K562 (cell line): ENCODE measurements around the gene NPHP3.

ENCODE experiments used
- EP400 ChIP-seq: fragments of 450-650 bp; IDR thresholded peaks from 2 replicates; pipeline ENCODE4 v1.6.1; 2017; ENCODE audit warnings: antibody characterized with exemption, mild to moderate bottlenecking, moderate library complexity
- NR2C2 ChIP-seq, 2 experiments: fragments of 200-800 bp in 1 of 2; sonication (Bioruptor generic) in 1 of 2; sonication (generic) in 1 of 2; formaldehyde crosslinking in 1 of 2; IDR thresholded peaks; 2 replicates each; pipeline versions ENCODE4 v1.6.1 to v1.8.0; 2016 to 2022; ENCODE audit warnings: mild to moderate bottlenecking in 1 of 2, missing compliant biosample characterization in 1 of 2, missing genetic modification characterization in 1 of 2, missing genetic modification reagents in 1 of 2
- SMARCA4 ChIP-seq: fragments of 450-650 bp; IDR thresholded peaks from 2 replicates; pipeline ENCODE4 v1.6.1; 2016
- ZSCAN29 ChIP-seq: fragments of 450-650 bp; IDR thresholded peaks from 2 replicates; pipeline ENCODE4 v1.6.1; 2017
- TF ChIP-seq, protein P1 (sequence below): fragments of 250-450 bp; sonication (Bioruptor Pico); IDR thresholded peaks from 2 replicates; pipeline ENCODE4 v1.9.0; 2021; ENCODE audit warnings: mild to moderate bottlenecking, inconsistent platforms
- TF ChIP-seq, protein P2 (sequence below), 3 experiments: IDR thresholded peaks in 2 of 3; conservative IDR thresholded peaks in 1 of 3; 2 replicates each; pipeline ENCODE4 v1.5.1; 2011 to 2012; ENCODE audit warnings: low read length in 3 of 3, mild to moderate bottlenecking in 3 of 3, control low read depth in 2 of 3, improper control_type of control experiment in 1 of 3, inconsistent platforms in 1 of 3, low read depth in 1 of 3, mixed read lengths in 1 of 3, moderate library complexity in 1 of 3; ENCODE audit not compliant: insufficient read depth in 2 of 3
- TF ChIP-seq, protein P3 (sequence below): sonication (generic); formaldehyde crosslinking; IDR thresholded peaks from 2 replicates; pipeline ENCODE4 v1.9.0; 2022; ENCODE audit warnings: mild to moderate bottlenecking, missing genetic modification reagents
- TF ChIP-seq, protein P4 (sequence below): fragments of 450-650 bp; IDR thresholded peaks from 2 replicates; pipeline ENCODE4 v1.7.1; 2018; ENCODE audit warnings: mild to moderate bottlenecking, low read depth; ENCODE audit not compliant: partially characterized antibody

DNA sequence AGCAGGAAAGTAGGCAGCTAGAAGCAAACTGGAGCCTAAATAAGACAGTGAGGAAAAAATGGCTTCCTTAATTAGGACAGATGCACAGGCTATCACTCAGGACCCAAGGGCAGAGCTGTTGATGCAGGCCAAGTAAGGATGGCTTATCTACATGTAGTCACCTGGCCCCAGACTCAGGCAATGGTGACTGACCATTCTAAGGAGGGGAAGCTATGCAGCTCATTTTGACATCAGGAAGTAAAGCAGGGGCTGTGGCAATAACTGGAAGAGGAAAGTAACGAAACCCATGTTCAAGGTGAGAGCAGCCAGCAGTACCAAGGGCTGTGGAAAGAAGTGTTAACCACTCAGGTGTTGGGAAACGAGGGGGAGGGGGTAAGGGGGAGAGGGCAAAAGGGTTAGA is 78.8 kb downstream of the NPHP3 start:
- TF ChIP-seq ZSCAN29: no peak
- no peak for TF ChIP-seq EP400
- TF ChIP-seq, protein P1, sequence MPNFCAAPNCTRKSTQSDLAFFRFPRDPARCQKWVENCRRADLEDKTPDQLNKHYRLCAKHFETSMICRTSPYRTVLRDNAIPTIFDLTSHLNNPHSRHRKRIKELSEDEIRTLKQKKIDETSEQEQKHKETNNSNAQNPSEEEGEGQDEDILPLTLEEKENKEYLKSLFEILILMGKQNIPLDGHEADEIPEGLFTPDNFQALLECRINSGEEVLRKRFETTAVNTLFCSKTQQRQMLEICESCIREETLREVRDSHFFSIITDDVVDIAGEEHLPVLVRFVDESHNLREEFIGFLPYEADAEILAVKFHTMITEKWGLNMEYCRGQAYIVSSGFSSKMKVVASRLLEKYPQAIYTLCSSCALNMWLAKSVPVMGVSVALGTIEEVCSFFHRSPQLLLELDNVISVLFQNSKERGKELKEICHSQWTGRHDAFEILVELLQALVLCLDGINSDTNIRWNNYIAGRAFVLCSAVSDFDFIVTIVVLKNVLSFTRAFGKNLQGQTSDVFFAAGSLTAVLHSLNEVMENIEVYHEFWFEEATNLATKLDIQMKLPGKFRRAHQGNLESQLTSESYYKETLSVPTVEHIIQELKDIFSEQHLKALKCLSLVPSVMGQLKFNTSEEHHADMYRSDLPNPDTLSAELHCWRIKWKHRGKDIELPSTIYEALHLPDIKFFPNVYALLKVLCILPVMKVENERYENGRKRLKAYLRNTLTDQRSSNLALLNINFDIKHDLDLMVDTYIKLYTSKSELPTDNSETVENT (CRISPR knock-in tag): no peak
- TF ChIP-seq, protein P2, sequence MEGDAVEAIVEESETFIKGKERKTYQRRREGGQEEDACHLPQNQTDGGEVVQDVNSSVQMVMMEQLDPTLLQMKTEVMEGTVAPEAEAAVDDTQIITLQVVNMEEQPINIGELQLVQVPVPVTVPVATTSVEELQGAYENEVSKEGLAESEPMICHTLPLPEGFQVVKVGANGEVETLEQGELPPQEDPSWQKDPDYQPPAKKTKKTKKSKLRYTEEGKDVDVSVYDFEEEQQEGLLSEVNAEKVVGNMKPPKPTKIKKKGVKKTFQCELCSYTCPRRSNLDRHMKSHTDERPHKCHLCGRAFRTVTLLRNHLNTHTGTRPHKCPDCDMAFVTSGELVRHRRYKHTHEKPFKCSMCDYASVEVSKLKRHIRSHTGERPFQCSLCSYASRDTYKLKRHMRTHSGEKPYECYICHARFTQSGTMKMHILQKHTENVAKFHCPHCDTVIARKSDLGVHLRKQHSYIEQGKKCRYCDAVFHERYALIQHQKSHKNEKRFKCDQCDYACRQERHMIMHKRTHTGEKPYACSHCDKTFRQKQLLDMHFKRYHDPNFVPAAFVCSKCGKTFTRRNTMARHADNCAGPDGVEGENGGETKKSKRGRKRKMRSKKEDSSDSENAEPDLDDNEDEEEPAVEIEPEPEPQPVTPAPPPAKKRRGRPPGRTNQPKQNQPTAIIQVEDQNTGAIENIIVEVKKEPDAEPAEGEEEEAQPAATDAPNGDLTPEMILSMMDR (IDR thresholded peaks at IDR 0.05 in 2 of 3, conservative IDR thresholded peaks at IDR 0.05 in 1 of 3; ENCODE audit: insufficient read depth in 2 of 3, low read depth in 1 of 3, low read length in 3 of 3): no peak
- TF ChIP-seq, protein P3, sequence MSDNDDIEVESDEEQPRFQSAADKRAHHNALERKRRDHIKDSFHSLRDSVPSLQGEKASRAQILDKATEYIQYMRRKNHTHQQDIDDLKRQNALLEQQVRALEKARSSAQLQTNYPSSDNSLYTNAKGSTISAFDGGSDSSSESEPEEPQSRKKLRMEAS (CRISPR knock-in tag): no peak
- TF ChIP-seq SMARCA4: no peak
- no peak for TF ChIP-seq NR2C2 (CRISPR knock-in tag; IDR thresholded peaks at IDR 0.05)
- no peak for TF ChIP-seq NR2C2 (tag; IDR thresholded peaks at IDR 0.05)
- TF ChIP-seq, protein P4, sequence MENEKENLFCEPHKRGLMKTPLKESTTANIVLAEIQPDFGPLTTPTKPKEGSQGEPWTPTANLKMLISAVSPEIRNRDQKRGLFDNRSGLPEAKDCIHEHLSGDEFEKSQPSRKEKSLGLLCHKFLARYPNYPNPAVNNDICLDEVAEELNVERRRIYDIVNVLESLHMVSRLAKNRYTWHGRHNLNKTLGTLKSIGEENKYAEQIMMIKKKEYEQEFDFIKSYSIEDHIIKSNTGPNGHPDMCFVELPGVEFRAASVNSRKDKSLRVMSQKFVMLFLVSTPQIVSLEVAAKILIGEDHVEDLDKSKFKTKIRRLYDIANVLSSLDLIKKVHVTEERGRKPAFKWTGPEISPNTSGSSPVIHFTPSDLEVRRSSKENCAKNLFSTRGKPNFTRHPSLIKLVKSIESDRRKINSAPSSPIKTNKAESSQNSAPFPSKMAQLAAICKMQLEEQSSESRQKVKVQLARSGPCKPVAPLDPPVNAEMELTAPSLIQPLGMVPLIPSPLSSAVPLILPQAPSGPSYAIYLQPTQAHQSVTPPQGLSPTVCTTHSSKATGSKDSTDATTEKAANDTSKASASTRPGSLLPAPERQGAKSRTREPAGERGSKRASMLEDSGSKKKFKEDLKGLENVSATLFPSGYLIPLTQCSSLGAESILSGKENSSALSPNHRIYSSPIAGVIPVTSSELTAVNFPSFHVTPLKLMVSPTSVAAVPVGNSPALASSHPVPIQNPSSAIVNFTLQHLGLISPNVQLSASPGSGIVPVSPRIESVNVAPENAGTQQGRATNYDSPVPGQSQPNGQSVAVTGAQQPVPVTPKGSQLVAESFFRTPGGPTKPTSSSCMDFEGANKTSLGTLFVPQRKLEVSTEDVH: no peak
